K562 (cell line): ENCODE measurements around the gene ADAM23. TPM values are rescaled to one million over a fixed set of nuclear protein-coding genes. Genes with fewer than 3 reads are reported as not detected.

Experiments
- ATAC-seq: fragments of 200-7000 bp; cut with Tn5 transposase; 3 replicates; pipeline ENCODE4 v1.9.1; 2020; ENCODE audit warnings: moderate library complexity
- BruUV-seq: library from RNA; stranded (reverse); fragments of 400-500 nt; replicated peaks from 2 replicates; lab custom pipeline; 2021; lab: Mats Ljungman, UMichigan
- CTCF ChIA-PET: fragments of 300-600 bp; formaldehyde crosslinking; extraction: SDS; loops from one replicate; lab custom pipeline; 2021; ENCODE audit warnings: low intra/inter-chr PET ratio; lab: Yijun Ruan, JAX
- POLR2A ChIA-PET: fragments of 300-600, 350-650 bp; sonication (Branson Sonifier 250); formaldehyde crosslinking; extraction: SDS; loops from one replicate; lab custom pipeline; 2021; ENCODE audit warnings: antibody characterized with exemption, inconsistent platforms; lab: Yijun Ruan, JAX
- DNase-seq, 4 experiments: peaks; one replicate each; pipeline versions ENCODE4 v3.0.0 to v3.0.0-alpha.2; 2011 to 2018; ENCODE audit warnings: low spot score in 3 of 4, mixed read lengths in 3 of 4; ENCODE audit errors: extremely low read depth in 1 of 4
- FAIRE-seq: peaks from 2 replicates; lab custom pipeline; 2011; peaks lifted over from hg19 to GRCh38; lab: Jason Lieb, UNC
- H2AFZ ChIP-seq: 2 replicates; pipeline ENCODE4 v1.6.0; 2011; ENCODE audit warnings: low read depth, low read length, control low read depth, inconsistent platforms
- H3K27ac ChIP-seq: fragments of 200-600 bp; 3 replicates; pipeline ENCODE4 v1.8.0; 2011; ENCODE audit warnings: low read depth, mild to moderate bottlenecking, control low read depth, inconsistent platforms, low read length, moderate library complexity, mixed read lengths; ENCODE audit errors: extremely low read depth
- H3K27me3 ChIP-seq, 2 experiments: fragments of 300-600 bp in 1 of 2; 2 replicates in 1 of 2; 3 replicates in 1 of 2; pipeline versions ENCODE4 v1.6.0 to v1.8.0; 2011; ENCODE audit warnings: inconsistent platforms in 2 of 2, low read length in 2 of 2, mild to moderate bottlenecking in 1 of 2, mixed read lengths in 1 of 2, moderate library complexity in 1 of 2; ENCODE audit not compliant: control insufficient read depth in 2 of 2, insufficient read depth in 2 of 2
- H3K36me3 ChIP-seq: fragments of 300-600 bp; 3 replicates; pipeline ENCODE4 v1.8.0; 2011; ENCODE audit warnings: mild to moderate bottlenecking, low read length, inconsistent platforms; ENCODE audit not compliant: control insufficient read depth, insufficient read depth
- H3K4me1 ChIP-seq, 2 experiments: fragments of 200-600 bp in 1 of 2; replicated peaks in 1 of 2; 2 replicates in 1 of 2; 3 replicates in 1 of 2; pipeline versions ENCODE4 v1.5.1 to v1.8.0; 2011; ENCODE audit warnings: inconsistent platforms in 2 of 2, low read length in 2 of 2, mild to moderate bottlenecking in 1 of 2, mixed read lengths in 1 of 2, moderate library complexity in 1 of 2; ENCODE audit not compliant: control insufficient read depth in 2 of 2, insufficient read depth in 2 of 2
- H3K4me2 ChIP-seq: 2 replicates; pipeline ENCODE4 v1.6.1; 2011; ENCODE audit warnings: low read length, control low read depth, inconsistent platforms, mixed read lengths; ENCODE audit not compliant: insufficient read depth
- H3K4me3 ChIP-seq: fragments of 200-600 bp; sonication (generic), shearing (Covaris generic); 2 replicates; pipeline ENCODE4 v1.5.1; 2016; ENCODE audit warnings: control low read depth, inconsistent platforms
- H3K79me2 ChIP-seq: fragments of 200-600 bp; 3 replicates; pipeline ENCODE4 v1.8.0; 2011; ENCODE audit warnings: low read length, inconsistent platforms; ENCODE audit not compliant: control insufficient read depth, insufficient read depth
- H3K9ac ChIP-seq, 2 experiments: 2 replicates each; pipeline versions ENCODE4 v1.6.0 to v1.6.1; 2011; ENCODE audit warnings: low read depth in 2 of 2, low read length in 2 of 2, control low read depth in 1 of 2, inconsistent platforms in 1 of 2, mild to moderate bottlenecking in 1 of 2, mixed read lengths in 1 of 2; ENCODE audit not compliant: insufficient read depth in 1 of 2
- H3K9me1 ChIP-seq: one replicate; pipeline ENCODE4 v1.6.0; 2011; ENCODE audit warnings: inconsistent platforms, mild to moderate bottlenecking, low read length, moderate library complexity; ENCODE audit not compliant: control insufficient read depth, insufficient read depth
- H3K9me3 ChIP-seq: replicated peaks from 2 replicates; pipeline ENCODE4 v1.5.1; 2011; ENCODE audit warnings: low read depth, low read length, inconsistent platforms; ENCODE audit not compliant: control insufficient read depth, insufficient read depth
- H4K20me1 ChIP-seq: replicated peaks from 2 replicates; pipeline ENCODE4 v1.6.1; 2011; ENCODE audit warnings: low read length, inconsistent platforms, mixed read lengths; ENCODE audit not compliant: control insufficient read depth, insufficient read depth
- ARID3B ChIP-seq: fragments of 250-450 bp; sonication (Bioruptor Pico); IDR thresholded peaks from 2 replicates; pipeline ENCODE4 v1.4.0; 2020; ENCODE audit warnings: borderline replicate concordance
- HOMEZ ChIP-seq: fragments of 250-450 bp; sonication (Bioruptor Pico); IDR thresholded peaks from 2 replicates; pipeline ENCODE4 v1.4.0; 2020; ENCODE audit warnings: mild to moderate bottlenecking, moderate library complexity
- IFI16 ChIP-seq: fragments of 250-450 bp; sonication (Bioruptor Pico); IDR thresholded peaks from 2 replicates; pipeline ENCODE4 v2.1.2; 2022; ENCODE audit warnings: mild to moderate bottlenecking, inconsistent platforms
- MECOM ChIP-seq: fragments of 250-450 bp; sonication (Bioruptor Pico); IDR thresholded peaks from 2 replicates; pipeline ENCODE4 v1.8.0; 2022; ENCODE audit warnings: inconsistent platforms
- MYBL2 ChIP-seq, 2 experiments: fragments of 450-650 bp in 1 of 2; sonication (generic) in 1 of 2; formaldehyde crosslinking in 1 of 2; IDR thresholded peaks; 2 replicates each; pipeline versions ENCODE4 v1.6.1 to v1.8.1; 2017 to 2022; ENCODE audit warnings: borderline replicate concordance in 1 of 2, inconsistent platforms in 1 of 2, low read depth in 1 of 2, mild to moderate bottlenecking in 1 of 2, missing genetic modification reagents in 1 of 2, moderate library complexity in 1 of 2
- NFE2L1 ChIP-seq: fragments of 450-650 bp; IDR thresholded peaks from 2 replicates; pipeline ENCODE4 v1.6.1; 2016; ENCODE audit warnings: missing genetic modification characterization, low read depth, mild to moderate bottlenecking, missing compliant biosample characterization, moderate library complexity, borderline replicate concordance
- NFYB ChIP-seq: IDR thresholded peaks from 2 replicates; pipeline ENCODE4 v1.6.1; 2011; ENCODE audit warnings: mild to moderate bottlenecking, moderate library complexity; ENCODE audit not compliant: insufficient read length; ENCODE audit errors: extremely low read depth
- PHB2 ChIP-seq: fragments of 450-650 bp; IDR thresholded peaks from 2 replicates; pipeline ENCODE4 v1.6.1; 2017; ENCODE audit warnings: low read depth
- RNF2 ChIP-seq: sonication (generic); IDR thresholded peaks from 2 replicates; pipeline ENCODE4 v1.6.1; 2016
- SNRNP70 ChIP-seq: fragments of 200-400 bp; formaldehyde crosslinking; optimal IDR thresholded peaks from 2 replicates; pipeline ENCODE3; 2017; ENCODE audit warnings: low read depth, low read length
- TAF9B ChIP-seq: fragments of 450-650 bp; IDR thresholded peaks from 2 replicates; pipeline ENCODE4 v1.6.1; 2018; ENCODE audit warnings: mild to moderate bottlenecking; ENCODE audit not compliant: partially characterized antibody
- VEZF1 ChIP-seq: fragments of 200-800 bp; sonication (Bioruptor generic); IDR thresholded peaks from 2 replicates; pipeline ENCODE4 v1.6.1; 2017; ENCODE audit warnings: missing genetic modification characterization, missing compliant biosample characterization
- ZNF165 ChIP-seq: fragments of 250-450 bp; sonication (Bioruptor Pico); IDR thresholded peaks from 2 replicates; pipeline ENCODE4 v1.4.0; 2020; ENCODE audit warnings: borderline replicate concordance
- ZNF445 ChIP-seq: fragments of 250-450 bp; sonication (Bioruptor Pico); IDR thresholded peaks from 2 replicates; pipeline ENCODE4 v1.4.0; 2020; ENCODE audit warnings: low read depth, mild to moderate bottlenecking, moderate library complexity
- ZNF778 ChIP-seq: fragments of 450-650 bp; formaldehyde crosslinking; IDR thresholded peaks from 2 replicates; pipeline ENCODE4 v1.4.0; 2020; ENCODE audit warnings: mild to moderate bottlenecking, moderate library complexity
- ZSCAN29 ChIP-seq: fragments of 450-650 bp; IDR thresholded peaks from 2 replicates; pipeline ENCODE4 v1.6.1; 2017
- WGBS: fragments of 100-300 bp; shearing (Covaris generic); methylation state at CpG from one replicate; pipeline ENCODE4 v1.1.6; 2016; ENCODE audit warnings: low coverage, mixed read lengths; ENCODE audit not compliant: insufficient coverage; ENCODE audit errors: missing lambda C conversion rate; 5-methylcytosine and 5-hydroxymethylcytosine counted together
- in situ Hi-C: fragments of 300-500 bp; cut with MboI; formaldehyde crosslinking; loops from 4 replicates; pipeline ENCODE4 v1.15.0; 2018; ENCODE audit warnings: inconsistent platforms, mixed read lengths
- intact Hi-C: fragments of 100-400 bp; cut with micrococcal nuclease; formaldehyde crosslinking; loops from 2 replicates; pipeline ENCODE4 v1.14.2; 2022
- polyA plus RNA-seq, 8 experiments: library from polyadenylated mRNA; depleted of rRNA in 4 of 8; stranded (reverse) in 5 of 8; unstranded in 3 of 8; fragments of >200 nt; fragmentation: Nextera tagmentation in 2 of 8; fragmentation: Illumina TruSeq in 1 of 8; extraction: Ambion mirVana in 2 of 8; extraction: Trizol in 1 of 8; gene quantifications; 2 replicates each; pipeline versions ENCODE4 v1.2.1 to v1.2.3, GENCODE V29; 2011 to 2014; ENCODE audit warnings: inconsistent platforms in 1 of 8, missing spikeins in 1 of 8
- total RNA-seq, 7 experiments: library from RNA; depleted of rRNA in 6 of 7; stranded (reverse); fragments of >200 nt in 6 of 7; fragmentation: Illumina TruSeq in 2 of 7; extraction: Trizol in 2 of 7; gene quantifications; 2 replicates each; pipeline versions ENCODE4 v1.2.1 to v1.2.3, GENCODE V29; 2011 to 2021; ENCODE audit warnings: low replicate concordance in 1 of 7

ADAM23 gene
- total and polyA plus RNA-seq, 9 of the 15 experiments (the other 6 are each of a cell fraction or from before 2014, with no cell fraction given), result 0.02 TPM; not detected in 8

- TF ChIP-seq ZNF445 (CRISPR knock-in tag), result no peak
- no peak for TF ChIP-seq ARID3B
- TF ChIP-seq MECOM (CRISPR knock-in tag), result no peak
- TF ChIP-seq NFE2L1 (tag), result no peak
- TF ChIP-seq HOMEZ, result no peak
Observed at GRCh38 chr2:206610451-206610850, 167.1 kb downstream of the ADAM23 start (continued).

GRCh38 chr2:206611191-206611590 lies 167.9 kb downstream of the ADAM23 start:
- no peaks in the 10 kb centered on the region for H3K27me3 ChIP-seq
- ATAC-seq (no peak), DNase-seq (no peak), FAIRE-seq (no peak)
- no peaks in the 10 kb centered on the region for H3K79me2 ChIP-seq
- ChIA-PET POLR2A (no interaction called here), CTCF (no interaction called here)
- no peak overlapping the region for H3K9ac ChIP-seq
- no peaks in the 10 kb centered on the region for H3K9me1 ChIP-seq
- H3K4me2 ChIP-seq, result no peak overlapping the region
- BruUV-seq, result no TSS peak
- no peak overlapping the region for H2AFZ ChIP-seq
- H3K36me3 ChIP-seq, result no peaks in the 10 kb centered on the region
- no peak overlapping the region for H3K4me3 ChIP-seq
- in situ Hi-C loops, result no loop called here
- H3K9me3 ChIP-seq, result no peaks in the 10 kb centered on the region
- WGBS, result 36% methylated on average over 6 of the region's 6 CpGs
- H3K4me1 ChIP-seq, result peaks cover 0 to 4% of the 10 kb centered on the region in 2 experiments; a peak in 2 of 5 replicates
- no peak overlapping the region for H3K27ac ChIP-seq
- intact Hi-C loops, result no loop called here
- H4K20me1 ChIP-seq, result no peaks in the 10 kb centered on the region
- TF ChIP-seq PHB2 (no peak), SNRNP70 (no peak), ZNF778 (no peak), RNF2 (no peak), TAF9B (no peak), MYBL2 (IDR thresholded peaks at IDR 0.05; ENCODE audit: low read depth) (no peak), MYBL2 (CRISPR knock-in tag; IDR thresholded peaks at IDR 0.05; ENCODE audit: borderline replicate concordance) (no peak), IFI16 (no peak), ZNF165 (no peak), NFYB (no peak), ZSCAN29 (no peak), VEZF1 (CRISPR knock-in tag) (no peak)
